ENCODE data around the gene NLK.

DNA sequence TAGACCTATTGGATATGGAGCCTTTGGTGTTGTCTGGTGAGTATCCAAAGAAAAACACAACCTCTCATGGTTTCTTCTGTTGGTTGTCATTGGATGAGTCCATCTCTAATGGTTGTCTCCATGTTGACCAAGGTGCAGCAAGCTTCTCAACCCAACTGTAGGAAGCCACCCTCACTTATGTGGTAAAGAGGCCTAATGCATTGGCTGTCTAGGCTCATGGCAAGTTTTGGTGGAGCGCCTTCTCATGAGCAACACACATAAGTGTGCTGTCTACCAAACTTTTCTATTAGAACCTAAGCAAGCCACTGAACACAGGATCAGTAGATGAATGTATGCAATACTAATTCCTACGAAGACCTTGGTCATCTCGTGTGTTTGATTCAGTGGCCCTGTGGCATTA, 819 bp downstream of the NLK start:
- TF ChIP-seq, protein P1, sequence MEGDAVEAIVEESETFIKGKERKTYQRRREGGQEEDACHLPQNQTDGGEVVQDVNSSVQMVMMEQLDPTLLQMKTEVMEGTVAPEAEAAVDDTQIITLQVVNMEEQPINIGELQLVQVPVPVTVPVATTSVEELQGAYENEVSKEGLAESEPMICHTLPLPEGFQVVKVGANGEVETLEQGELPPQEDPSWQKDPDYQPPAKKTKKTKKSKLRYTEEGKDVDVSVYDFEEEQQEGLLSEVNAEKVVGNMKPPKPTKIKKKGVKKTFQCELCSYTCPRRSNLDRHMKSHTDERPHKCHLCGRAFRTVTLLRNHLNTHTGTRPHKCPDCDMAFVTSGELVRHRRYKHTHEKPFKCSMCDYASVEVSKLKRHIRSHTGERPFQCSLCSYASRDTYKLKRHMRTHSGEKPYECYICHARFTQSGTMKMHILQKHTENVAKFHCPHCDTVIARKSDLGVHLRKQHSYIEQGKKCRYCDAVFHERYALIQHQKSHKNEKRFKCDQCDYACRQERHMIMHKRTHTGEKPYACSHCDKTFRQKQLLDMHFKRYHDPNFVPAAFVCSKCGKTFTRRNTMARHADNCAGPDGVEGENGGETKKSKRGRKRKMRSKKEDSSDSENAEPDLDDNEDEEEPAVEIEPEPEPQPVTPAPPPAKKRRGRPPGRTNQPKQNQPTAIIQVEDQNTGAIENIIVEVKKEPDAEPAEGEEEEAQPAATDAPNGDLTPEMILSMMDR (conservative IDR thresholded peaks at IDR 0.05 in 1 of 2, IDR thresholded peaks at IDR 0.05 in 1 of 2; ENCODE audit: extremely low read depth in 1 of 2, insufficient read depth in 1 of 2, low read depth in 1 of 2, low read length in 2 of 2): no peak
- TF ChIP-seq EZH2 (IDR thresholded peaks at IDR 0.05; ENCODE audit: borderline replicate concordance, low read length): no peak

All from mammary epithelial cell (primary cell).